ENCODE measurements around the gene COL23A1.

COL23A1 gene

DNA sequence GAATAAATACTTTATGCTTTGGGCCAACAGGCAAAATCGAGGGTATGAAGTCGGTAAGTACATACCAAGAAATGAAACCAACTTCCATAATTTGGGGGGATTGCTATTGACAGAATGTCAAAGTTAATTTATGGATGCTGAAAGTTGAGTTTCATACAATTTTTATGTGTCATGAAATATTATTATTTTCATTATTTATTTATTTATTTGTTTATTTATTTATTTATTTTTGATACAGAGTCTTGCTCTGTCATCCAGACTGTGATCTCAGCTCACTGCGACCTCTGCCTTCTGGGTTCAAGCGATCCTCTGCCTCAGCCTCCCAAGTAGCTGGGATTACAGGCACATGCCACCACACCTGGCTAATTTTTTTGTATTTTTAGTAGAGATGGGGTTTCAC, 398.5 kb downstream of the COL23A1 start:
- no peak for DNase-seq (ENCODE audit: extremely low read depth in 1 of 2, low read depth in 1 of 2)

DNA sequence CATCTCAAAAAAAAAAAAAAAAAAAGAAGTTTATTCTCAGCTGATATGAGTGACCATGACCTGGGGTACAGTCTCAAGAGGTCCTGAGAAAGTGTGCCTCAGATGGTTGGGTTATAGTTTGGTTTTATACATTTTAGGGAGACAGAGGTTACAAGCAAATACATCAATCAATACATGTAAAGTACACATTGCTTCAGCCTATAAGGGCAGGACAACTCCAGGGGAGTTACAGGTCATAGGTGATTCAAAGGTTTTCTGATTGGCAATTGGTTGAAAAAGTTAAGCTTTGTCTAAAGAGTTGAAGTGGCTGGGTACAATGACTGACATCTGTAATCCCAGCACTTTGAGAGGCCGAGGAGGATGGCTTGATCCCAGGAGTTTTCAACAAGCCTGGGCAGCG, 400.8 kb downstream of the COL23A1 start:
- DNase-seq (ENCODE audit: extremely low read depth in 1 of 2, low read depth in 1 of 2): no peak

All from stimulated activated CD8-positive, alpha-beta memory T cell treated with anti-CD3 and anti-CD28 coated beads, Interleukin-7, amount 100 ng/mL, for 48 hours (primary cell).